GM10847 (cell line): ENCODE results near the gene NR3C2.

Experiments
- POLR2A ChIP-seq: IDR thresholded peaks from 2 replicates; pipeline ENCODE4 v1.6.1; 2011; ENCODE audit not compliant: insufficient read length; ENCODE audit errors: extremely low read depth

Gene NR3C2

DNA sequence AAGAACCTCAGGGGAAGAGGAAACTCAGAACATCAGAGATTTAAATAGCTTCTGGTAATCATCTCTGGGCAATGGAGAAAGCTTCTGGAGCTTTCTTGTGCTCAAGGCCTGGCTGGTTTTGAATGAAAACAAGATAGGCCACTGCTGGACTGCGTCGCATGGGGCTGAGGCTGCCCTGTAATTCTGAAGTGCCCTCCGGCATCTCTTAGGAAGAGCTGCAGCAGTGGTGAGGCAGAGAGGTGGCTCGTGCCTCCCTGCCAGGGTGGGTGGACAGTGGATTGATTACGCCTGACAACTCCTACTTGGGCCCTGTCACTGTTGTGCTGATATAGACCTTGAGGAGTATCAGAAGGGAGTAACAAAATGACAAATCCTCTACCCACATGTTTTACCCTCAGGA is 279.7 kb downstream of the NR3C2 start:
- no peak for TF ChIP-seq POLR2A

DNA sequence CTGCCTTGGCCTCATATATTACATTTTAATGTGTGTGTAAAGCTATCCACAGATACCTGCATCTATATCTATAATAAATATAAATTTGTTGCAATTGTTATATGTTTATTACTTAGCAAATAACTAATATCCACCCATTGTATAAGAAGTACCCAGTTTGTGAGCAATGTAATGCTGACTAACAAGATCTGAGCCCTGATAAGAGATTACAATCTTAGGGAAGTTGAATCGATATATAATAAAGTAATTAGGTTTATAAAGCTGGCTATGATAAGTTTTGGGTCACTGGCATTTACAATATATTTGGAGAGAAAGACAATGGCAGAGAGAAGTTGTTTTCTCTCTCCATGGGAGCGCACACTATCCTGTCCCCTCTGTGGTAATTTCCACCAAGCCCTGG is 280.6 kb downstream of the NR3C2 start:
- no peak for TF ChIP-seq POLR2A

- TF ChIP-seq POLR2A = no peak
These were observed 282.4 kb downstream of the NR3C2 start for GRCh38 chr4:148159793-148160192.

GRCh38 chr4:148154769-148155168 is 287.4 kb downstream of the NR3C2 start:
- TF ChIP-seq POLR2A = no peak

- no peak for TF ChIP-seq POLR2A
These were observed 289.2 kb downstream of the NR3C2 start for GRCh38 chr4:148152868-148153625.

- TF ChIP-seq POLR2A = no peak
These were observed 290.4 kb downstream of the NR3C2 start for GRCh38 chr4:148151806-148152205.

DNA sequence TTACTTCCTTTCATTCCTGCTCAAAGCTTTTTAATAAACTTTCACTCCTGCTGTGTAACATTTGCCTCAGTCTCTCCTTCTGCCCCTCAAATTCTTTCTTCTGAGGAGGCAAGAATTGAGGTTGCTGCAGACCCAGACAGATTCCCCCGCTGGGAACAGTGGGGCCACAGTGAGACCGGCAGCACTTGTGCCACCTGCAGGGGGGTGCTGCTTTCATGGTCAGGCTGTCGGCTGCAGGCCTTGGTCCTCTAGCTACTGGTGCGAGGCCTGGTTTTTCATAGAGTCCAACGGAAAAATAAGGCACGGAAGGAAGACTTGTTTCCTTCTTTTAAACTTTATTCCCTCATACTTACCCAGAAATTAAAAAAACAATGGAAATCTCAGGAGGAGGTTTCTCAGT is 296.7 kb downstream of the NR3C2 start:
- no peak for TF ChIP-seq POLR2A

DNA sequence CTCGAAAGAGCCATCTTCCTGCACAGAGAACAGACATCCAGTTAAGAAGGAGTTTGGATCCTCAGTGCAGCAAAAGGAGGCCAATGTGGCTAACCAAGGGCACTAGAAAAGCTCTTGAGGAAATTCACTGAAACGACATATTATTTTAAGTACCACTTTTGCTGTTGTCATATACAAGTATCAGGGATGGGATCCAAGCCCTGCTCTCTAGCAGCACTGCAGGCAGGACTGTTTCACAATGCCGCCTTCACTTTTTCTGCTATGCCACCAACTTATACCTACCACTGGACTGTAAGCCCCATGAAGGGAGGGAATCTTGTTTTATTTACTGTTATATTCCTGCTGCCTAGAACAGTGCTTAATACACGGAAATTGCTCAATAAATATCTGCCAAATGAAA is 299.0 kb downstream of the NR3C2 start:
- TF ChIP-seq POLR2A = no peak

DNA sequence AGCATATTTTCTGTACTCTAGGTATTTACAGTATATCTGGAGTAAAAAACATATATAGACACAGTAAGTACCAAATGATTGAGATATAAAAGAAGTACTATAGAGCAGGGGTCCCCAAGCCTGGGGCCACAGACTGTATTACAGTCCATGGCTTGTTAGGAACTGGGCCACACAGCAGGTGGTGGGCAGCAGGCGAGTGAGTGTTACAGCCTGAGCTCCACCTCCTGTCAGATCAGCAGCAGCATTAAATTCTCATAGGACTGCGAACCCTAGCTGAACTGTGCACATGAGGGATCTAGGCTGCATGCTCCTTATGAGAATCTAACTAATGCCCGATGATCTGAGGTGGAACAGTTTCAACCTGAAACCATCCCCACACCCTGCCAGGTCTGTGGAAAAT is 300.7 kb downstream of the NR3C2 start:
- TF ChIP-seq POLR2A = no peak

- no peak for TF ChIP-seq POLR2A
These were observed 315.4 kb downstream of the NR3C2 start for GRCh38 chr4:148126825-148127224.

DNA sequence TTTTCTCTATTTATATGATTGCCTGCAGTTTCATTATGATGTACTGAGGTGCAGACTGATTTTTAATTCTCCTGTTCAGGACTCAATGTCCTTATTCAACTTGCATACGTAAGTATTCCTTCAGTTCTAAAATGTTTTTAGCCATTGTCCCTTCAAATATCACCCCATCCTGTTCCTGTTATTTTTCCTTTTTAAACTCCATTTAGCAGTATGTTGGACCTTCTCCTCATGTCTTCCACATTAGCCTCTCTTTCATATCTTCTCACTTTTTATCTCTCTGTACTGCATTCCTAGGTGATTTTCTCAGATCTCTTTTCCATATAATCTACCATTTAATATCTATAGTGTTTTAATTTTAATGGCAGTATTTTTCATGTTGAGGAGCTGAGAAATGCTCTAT is 317.7 kb downstream of the NR3C2 start:
- TF ChIP-seq POLR2A = no peak

DNA sequence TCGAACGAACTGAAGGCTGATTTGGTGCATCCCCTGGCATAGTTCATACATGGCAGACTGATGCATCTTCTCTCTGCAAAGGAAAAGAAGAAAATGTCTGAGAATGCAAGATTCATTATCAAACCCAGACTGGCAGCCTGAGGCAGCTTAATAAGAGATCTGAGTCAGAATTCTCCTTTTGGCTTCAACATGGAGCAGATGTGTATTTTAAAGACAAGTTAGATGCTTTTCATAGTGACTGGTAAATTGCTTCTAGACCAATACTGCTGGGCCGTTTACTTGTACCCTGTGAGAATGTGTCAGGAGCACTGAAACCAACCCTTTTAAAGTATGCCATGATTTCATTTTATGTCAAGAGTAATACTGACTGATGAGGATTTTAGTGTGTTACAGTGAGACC is 322.0 kb downstream of the NR3C2 start:
- no peak for TF ChIP-seq POLR2A

DNA sequence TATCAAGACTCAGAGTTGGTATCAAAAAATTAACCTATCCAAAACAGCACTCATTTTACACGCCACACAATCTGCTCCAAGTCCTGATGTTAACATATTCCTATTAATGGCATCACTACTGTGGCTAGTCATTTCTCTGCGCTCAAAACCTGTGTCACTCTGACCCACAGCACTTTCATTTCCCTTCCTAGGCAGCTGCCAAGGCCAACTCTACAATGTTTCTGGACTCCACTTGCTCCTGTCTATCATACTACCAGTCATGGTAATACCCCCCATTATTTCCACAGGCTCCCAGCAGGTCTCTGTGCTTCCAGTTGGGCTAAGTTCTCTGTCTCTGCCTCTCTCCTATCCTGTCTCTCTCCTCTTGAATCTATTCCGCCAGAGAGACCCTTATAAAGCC is 323.6 kb downstream of the NR3C2 start:
- TF ChIP-seq POLR2A = no peak

GRCh38 chr4:148118179-148118578 is 324.0 kb downstream of the NR3C2 start:
- no peak for TF ChIP-seq POLR2A

- no peak for TF ChIP-seq POLR2A
These were observed 325.2 kb downstream of the NR3C2 start for GRCh38 chr4:148116969-148117368.

DNA sequence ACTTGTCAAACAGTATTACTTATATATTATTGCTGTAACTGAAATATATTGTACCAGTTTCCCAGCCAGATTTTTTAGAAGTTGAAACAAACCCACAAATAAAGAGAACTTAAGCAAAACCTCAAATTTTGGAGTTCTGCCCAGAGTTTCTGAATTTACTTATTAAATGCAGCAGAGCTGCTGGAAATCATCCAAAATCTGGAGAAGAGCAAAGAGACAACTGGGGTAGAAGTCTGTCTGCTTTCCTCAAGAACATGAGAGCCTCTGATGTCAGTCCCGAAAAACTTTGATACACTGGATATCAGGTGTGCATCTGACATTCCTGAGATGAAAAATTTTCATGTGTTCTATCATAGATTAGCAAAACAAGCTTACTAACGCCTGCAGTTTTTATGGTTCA is 325.9 kb downstream of the NR3C2 start:
- TF ChIP-seq POLR2A = no peak

DNA sequence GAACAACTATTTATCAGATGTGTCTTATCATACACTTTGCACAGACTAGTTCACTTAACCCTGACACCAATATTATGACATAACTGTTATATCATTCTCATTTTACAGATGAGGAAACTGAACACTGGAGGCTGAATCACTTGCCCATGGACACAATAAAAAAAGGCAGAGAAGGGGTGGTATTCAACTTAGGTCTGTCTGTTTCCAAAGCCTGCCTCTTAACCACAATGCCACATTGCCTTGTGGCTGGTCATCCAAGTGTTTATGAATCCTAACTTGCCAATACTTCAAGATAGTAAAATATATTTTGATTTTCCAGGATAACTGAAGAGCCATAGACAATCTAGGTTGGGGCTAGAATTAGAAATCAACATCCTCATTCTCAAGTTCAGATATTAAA is 327.8 kb downstream of the NR3C2 start:
- no peak for TF ChIP-seq POLR2A
